Right atrium auricular region (tissue), 2 donors: ENCODE results near the gene PRR33. TPM values are rescaled to one million over a fixed set of nuclear protein-coding genes. Genes with fewer than 3 reads are reported as not detected.

Experiments used
- DNase-seq: peaks from one replicate; pipeline ENCODE4 v3.0.0-alpha.2; 2019; ENCODE audit warnings: low spot score
- H3K27ac ChIP-seq, 2 donors: fragments of 200-600 bp; sonication (generic); 1 replicate in 1 of 2; 2 replicates in 1 of 2; pipeline ENCODE4 v1.5.1; 2016 to 2019
- H3K27me3 ChIP-seq, 2 donors: fragments of 200-600 bp; sonication (generic); one replicate each; pipeline versions ENCODE4 v1.5.1 to v1.6.0; 2017 to 2019
- H3K36me3 ChIP-seq: fragments of 200-600 bp; sonication (generic); one replicate; pipeline ENCODE4 v1.5.1; 2016
- H3K4me1 ChIP-seq, 2 donors: fragments of 200-600 bp; sonication (generic); one replicate each; pipeline versions ENCODE4 v1.5.1 to v1.6.0; 2017 to 2019
- H3K4me3 ChIP-seq, 2 donors: fragments of 200-600 bp; sonication (generic); 1 replicate in 1 of 2; 2 replicates in 1 of 2; pipeline ENCODE4 v1.5.1; 2017 to 2019; ENCODE audit warnings: mild to moderate bottlenecking in 1 of 2, moderate library complexity in 1 of 2
- H3K9me3 ChIP-seq, 2 donors: fragments of 200-600 bp; sonication (generic); one replicate each; pipeline ENCODE4 v1.5.1; 2019
- total RNA-seq, 2 donors: library from RNA; depleted of rRNA; stranded (reverse); fragments of >200 nt; gene quantifications; one replicate each; pipeline ENCODE4 v1.1.0, GENCODE V29; 2016
- TF ChIP-seq, protein P1 (sequence below), 2 donors: fragments of 200-600 bp; sonication (generic); IDR thresholded peaks; one replicate each; pipeline ENCODE4 v1.5.1; 2019; ENCODE audit warnings: antibody characterized with exemption in 2 of 2

PRR33 gene
- total RNA-seq, 2 donors from 2014 or later = 0.33 TPM; not detected in 1

DNA sequence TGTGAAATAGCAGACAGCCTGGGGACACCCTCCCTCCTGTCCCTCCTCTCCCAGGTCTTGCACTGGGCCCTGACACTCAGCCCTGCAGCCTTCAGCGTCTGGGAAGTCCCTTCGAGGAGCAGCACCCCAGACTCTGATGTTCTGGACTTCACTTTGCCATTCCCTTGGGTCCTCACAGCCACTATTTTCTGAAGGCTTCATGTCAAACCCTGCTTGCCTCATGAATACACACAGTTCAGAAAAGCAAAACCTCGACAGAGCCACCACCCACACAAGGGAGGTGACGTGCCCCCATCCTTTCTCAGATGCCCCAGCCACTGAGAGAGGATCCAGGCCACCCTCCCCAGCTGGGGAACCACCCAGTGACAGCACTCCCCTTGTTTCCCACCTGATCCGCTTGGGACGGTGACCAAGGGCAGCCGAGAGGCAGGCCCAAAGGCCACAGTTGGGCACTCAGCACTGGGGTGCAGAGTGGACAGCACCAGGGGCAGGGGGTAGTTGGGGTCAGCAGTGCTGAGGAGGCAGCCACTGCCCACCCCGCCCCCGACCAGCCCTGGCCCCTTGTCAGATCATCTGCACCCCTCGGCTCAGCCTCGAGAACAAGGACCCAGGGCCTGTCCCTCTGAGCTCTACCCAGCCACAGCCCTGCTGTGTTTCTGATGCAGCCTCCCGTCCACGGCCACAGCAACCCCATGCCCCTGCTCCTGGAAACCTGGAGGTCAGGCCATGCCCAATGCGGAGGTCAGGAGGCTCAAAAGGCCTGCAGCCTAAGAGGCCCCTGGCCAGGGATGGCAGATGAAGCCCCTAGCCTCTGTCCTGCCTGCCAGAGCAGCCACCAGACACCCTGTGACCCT, 24.7 kb upstream of the PRR33 start:
- H3K27ac ChIP-seq = peak overlapping the region in 1 of 2 donors; percentile 77

DNA sequence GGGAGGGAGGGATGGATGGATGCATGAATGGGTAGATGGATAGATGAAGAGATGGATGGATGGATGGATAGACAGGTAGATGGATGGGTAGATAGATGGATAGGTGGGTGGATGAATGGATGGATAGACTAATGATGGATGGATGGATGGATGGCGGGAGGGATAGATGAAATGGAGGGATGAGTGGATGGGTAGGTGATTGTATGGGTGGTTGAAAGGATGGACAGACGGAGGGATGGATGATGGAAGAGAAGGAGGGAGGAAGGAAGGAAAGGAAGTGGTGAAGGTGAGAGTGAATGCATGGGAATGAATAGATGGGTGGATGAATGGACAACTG, 24.1 kb upstream of the PRR33 start:
- H3K4me1 ChIP-seq = peaks cover 0 to 37% of the 10 kb centered on the region in 2 donors
- H3K36me3 ChIP-seq = no peaks in the 10 kb centered on the region
- H3K4me3 ChIP-seq = no peak overlapping the region
- DNase-seq = no peak
- H3K27ac ChIP-seq = no peak overlapping the region
- no peaks in the 10 kb centered on the region for H3K27me3 ChIP-seq
- TF ChIP-seq, protein P1, sequence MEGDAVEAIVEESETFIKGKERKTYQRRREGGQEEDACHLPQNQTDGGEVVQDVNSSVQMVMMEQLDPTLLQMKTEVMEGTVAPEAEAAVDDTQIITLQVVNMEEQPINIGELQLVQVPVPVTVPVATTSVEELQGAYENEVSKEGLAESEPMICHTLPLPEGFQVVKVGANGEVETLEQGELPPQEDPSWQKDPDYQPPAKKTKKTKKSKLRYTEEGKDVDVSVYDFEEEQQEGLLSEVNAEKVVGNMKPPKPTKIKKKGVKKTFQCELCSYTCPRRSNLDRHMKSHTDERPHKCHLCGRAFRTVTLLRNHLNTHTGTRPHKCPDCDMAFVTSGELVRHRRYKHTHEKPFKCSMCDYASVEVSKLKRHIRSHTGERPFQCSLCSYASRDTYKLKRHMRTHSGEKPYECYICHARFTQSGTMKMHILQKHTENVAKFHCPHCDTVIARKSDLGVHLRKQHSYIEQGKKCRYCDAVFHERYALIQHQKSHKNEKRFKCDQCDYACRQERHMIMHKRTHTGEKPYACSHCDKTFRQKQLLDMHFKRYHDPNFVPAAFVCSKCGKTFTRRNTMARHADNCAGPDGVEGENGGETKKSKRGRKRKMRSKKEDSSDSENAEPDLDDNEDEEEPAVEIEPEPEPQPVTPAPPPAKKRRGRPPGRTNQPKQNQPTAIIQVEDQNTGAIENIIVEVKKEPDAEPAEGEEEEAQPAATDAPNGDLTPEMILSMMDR (IDR thresholded peaks at IDR 0.05) = no peak
- H3K9me3 ChIP-seq = no peaks in the 10 kb centered on the region

More for the DNA sequence above, 24.7 kb upstream of the PRR33 start:
- TF ChIP-seq, protein P1 (IDR thresholded peaks at IDR 0.05) = no peak
- Histone ChIP-seq H3K4me1 (peaks cover 0 to 43% of the 10 kb centered on the region in 2 donors), H3K4me3 (no peak overlapping the region), H3K9me3 (no peaks in the 10 kb centered on the region), H3K36me3 (no peaks in the 10 kb centered on the region), H3K27me3 (no peaks in the 10 kb centered on the region)
- DNase-seq = no peak

DNA sequence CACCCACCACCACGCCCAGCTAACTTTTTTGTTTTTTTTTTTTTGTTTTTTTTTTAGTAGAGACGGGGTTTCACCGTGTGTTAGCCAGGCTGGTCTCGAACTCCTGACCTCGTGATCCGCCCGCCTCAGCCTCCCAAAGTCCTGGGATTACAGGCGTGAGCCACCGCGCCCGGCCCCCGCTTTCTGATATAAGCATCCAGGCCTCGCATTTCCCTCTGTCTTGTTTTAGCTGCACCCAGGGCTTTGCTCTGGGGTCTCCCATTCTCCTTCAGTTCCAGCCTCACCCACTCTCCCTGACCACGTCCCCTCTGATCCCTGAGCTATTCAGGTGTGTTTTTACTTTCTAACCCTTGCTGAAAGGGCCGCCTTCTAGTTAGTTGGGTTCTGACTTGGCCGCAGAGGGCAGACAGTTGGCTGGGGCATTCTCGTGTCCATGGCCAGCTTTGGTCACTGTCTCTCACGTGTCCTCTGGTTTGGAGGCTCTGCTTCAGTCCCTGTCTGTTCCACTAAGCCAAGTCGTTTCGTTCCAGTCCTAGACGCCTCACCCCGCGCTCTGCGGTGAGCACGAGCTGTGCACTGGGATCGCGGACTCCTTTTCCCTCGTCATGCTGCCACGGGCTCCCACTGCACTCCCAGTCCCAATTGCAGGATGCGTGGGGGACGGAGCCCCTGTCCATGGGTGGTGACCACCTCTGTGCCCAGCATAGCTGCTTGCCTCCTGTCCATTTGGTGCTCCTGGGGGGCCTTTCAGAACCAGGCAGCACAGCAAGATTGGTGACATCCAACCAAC, 21.8 kb upstream of the PRR33 start:
- TF ChIP-seq, protein P1 (IDR thresholded peaks at IDR 0.05) = no peak
- no peaks in the 10 kb centered on the region for H3K27me3 ChIP-seq
- H3K4me3 ChIP-seq = no peak overlapping the region
- peaks cover 0 to 21% of the 10 kb centered on the region in 2 donors for H3K4me1 ChIP-seq
- no peaks in the 10 kb centered on the region for H3K9me3 ChIP-seq
- no peak overlapping the region for H3K27ac ChIP-seq
- no peaks in the 10 kb centered on the region for H3K36me3 ChIP-seq
- no peak for DNase-seq

DNA sequence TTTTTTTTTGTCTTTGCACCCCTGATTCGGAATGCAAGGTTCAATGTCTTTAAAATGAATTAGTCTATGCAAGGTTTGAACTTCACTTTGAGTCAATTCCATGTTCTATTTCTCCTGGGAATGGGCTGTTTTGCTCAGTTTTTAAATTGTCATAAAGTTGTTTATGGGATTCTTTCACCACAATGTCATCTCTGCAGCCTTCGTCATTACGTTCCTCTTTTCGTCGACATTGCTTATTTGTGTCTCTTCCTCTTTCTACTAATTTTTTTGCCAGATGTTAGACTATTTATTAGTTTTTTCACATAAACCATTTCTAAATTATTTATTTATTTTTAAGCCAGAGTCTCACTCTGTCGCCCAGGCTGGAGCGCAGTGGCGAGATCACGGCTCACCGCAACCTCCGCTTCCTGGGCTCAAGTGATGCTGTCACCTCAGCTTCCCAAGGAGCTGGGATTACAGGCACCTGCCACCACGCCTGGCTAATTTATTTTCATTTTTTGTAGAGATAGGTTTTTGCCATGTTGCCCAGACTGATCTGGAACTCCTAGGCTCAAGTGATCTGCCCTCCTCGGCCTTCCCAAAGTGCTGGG, 20.7 kb upstream of the PRR33 start:
- Histone ChIP-seq H3K4me3 (no peak overlapping the region), H3K27ac (peak overlapping the region in 1 of 2 donors; percentile 21), H3K9me3 (no peaks in the 10 kb centered on the region), H3K36me3 (no peaks in the 10 kb centered on the region), H3K27me3 (no peaks in the 10 kb centered on the region), H3K4me1 (peaks cover 0 to 17% of the 10 kb centered on the region in 2 donors)
- TF ChIP-seq, protein P1 (IDR thresholded peaks at IDR 0.05) = no peak
- no peak for DNase-seq

DNA sequence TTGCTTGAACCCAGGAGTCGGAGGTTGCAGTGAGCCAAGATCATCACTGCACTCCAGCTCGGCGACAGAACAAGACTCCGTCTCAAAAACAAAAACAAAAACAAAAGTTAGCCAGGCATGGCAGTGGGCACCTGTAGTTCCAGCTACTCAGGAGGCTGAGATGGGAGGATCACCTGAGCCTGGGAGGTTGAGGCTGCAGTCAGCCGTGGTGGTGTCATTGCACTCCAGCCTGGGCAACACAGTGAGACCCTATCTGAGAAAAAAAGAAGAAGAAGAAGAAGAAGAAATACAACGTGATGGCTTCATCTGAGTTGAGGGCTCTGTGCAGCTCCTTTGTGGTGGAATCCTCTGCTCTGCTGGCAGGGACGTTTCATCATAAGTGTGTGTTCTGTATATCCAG, 17.8 kb upstream of the PRR33 start:
- H3K4me3 ChIP-seq = no peak overlapping the region
- no peaks in the 10 kb centered on the region for H3K9me3 ChIP-seq
- TF ChIP-seq, protein P1 (IDR thresholded peaks at IDR 0.05) = no peak
- peaks cover 0 to 26% of the 10 kb centered on the region in 2 donors for H3K4me1 ChIP-seq
- DNase-seq = no peak
- no peaks in the 10 kb centered on the region for H3K36me3 ChIP-seq
- H3K27ac ChIP-seq = peak overlapping the region; percentile 68 to 74
- H3K27me3 ChIP-seq = no peaks in the 10 kb centered on the region
